ENCODE results near the gene EFCAB6.

Gene EFCAB6

DNA sequence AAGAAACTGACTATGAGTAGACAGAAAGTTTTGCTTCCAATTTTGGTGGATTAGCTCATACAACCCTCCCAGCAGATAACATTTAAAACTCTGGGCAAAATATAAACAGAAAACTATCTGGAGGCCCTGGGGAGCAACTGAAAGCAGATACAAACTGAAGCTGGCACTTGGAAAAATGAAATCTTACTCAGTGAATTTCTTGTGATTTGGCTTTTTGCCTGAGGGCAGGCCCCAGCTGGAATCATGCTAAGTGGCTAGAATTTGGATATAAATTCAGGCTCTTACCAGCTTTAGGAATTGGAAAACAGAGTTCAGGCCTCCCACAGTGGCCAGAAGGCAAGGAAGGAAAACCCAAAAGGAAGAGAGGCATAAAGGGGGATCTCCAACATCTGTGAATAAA is 85.8 kb downstream of the EFCAB6 start:
- no peak overlapping the region for H3K27ac ChIP-seq
- in situ Hi-C loops (cut with HindIII; ENCODE audit: low pct_ligation_motif_present, low sequenced_read_pairs) = no loop called here
- no peaks in the 10 kb centered on the region for H3K36me3 ChIP-seq (replicated peaks)
- TF ChIP-seq CTCF (IDR thresholded peaks at IDR 0.05; ENCODE audit: low read depth, low read length, missing control alignments) = no peak
- H3K27me3 ChIP-seq (replicated peaks) = no peaks in the 10 kb centered on the region
- no peak overlapping the region for H3K4me3 ChIP-seq (ENCODE audit: low read depth, low read length)
- no peak for DNase-seq

GRCh38 chr22:43723816-43724215 is 88.3 kb downstream of the EFCAB6 start:
- no peaks in the 10 kb centered on the region for H3K36me3 ChIP-seq (replicated peaks)
- no peak overlapping the region for H3K27ac ChIP-seq
- no peak overlapping the region for H3K4me3 ChIP-seq (ENCODE audit: low read depth, low read length)
- in situ Hi-C loops (cut with HindIII; ENCODE audit: low pct_ligation_motif_present, low sequenced_read_pairs) = no loop called here
- H3K27me3 ChIP-seq (replicated peaks) = no peaks in the 10 kb centered on the region
- TF ChIP-seq CTCF (IDR thresholded peaks at IDR 0.05; ENCODE audit: low read depth, low read length, missing control alignments) = no peak
- DNase-seq = no peak

- H3K27me3 ChIP-seq (replicated peaks) = no peaks in the 10 kb centered on the region
- in situ Hi-C loops (cut with HindIII; ENCODE audit: low pct_ligation_motif_present, low sequenced_read_pairs) = no loop called here
- H3K27ac ChIP-seq = no peak overlapping the region
Observed at GRCh38 chr22:43722444-43722843, 89.7 kb downstream of the EFCAB6 start.

DNA sequence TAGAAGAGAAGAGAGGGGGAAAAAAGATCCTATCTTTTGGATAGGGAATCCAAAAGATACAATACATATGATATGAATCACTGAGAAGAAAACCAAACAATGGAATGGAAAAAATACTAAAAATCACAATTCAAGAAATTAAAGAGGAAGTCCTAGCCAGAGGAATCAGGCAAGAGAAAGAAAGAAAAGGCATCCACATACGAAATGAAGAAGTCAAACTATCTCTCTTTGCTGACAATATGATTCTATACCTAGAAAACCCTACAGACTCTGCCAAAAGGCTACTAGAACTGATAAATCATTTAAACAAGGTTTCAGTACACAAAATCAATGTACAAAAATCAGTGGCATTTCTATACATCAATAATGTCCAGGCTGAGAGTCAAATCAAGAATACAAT is 91.4 kb downstream of the EFCAB6 start:
- no peak for DNase-seq
- in situ Hi-C loops (cut with HindIII; ENCODE audit: low pct_ligation_motif_present, low sequenced_read_pairs) = no loop called here
- H3K27ac ChIP-seq = no peak overlapping the region
- H3K36me3 ChIP-seq (replicated peaks) = no peaks in the 10 kb centered on the region
- H3K27me3 ChIP-seq (replicated peaks) = no peaks in the 10 kb centered on the region
- no peak overlapping the region for H3K4me3 ChIP-seq (ENCODE audit: low read depth, low read length)
- no peak for TF ChIP-seq CTCF (IDR thresholded peaks at IDR 0.05; ENCODE audit: low read depth, low read length, missing control alignments)

More at GRCh38 chr22:43722444-43722843, 89.7 kb downstream of the EFCAB6 start:
- TF ChIP-seq CTCF (IDR thresholded peaks at IDR 0.05; ENCODE audit: low read depth, low read length, missing control alignments) = no peak
- no peak for DNase-seq
- no peak overlapping the region for H3K4me3 ChIP-seq (ENCODE audit: low read depth, low read length)
- H3K36me3 ChIP-seq (replicated peaks) = no peaks in the 10 kb centered on the region

GRCh38 chr22:43714104-43714503 is 98.0 kb downstream of the EFCAB6 start:
- no peak for DNase-seq
- no peaks in the 10 kb centered on the region for H3K27me3 ChIP-seq (replicated peaks)
- H3K27ac ChIP-seq = no peak overlapping the region
- no peaks in the 10 kb centered on the region for H3K36me3 ChIP-seq (replicated peaks)
- H3K4me3 ChIP-seq (ENCODE audit: low read depth, low read length) = no peak overlapping the region
- in situ Hi-C loops (cut with HindIII; ENCODE audit: low pct_ligation_motif_present, low sequenced_read_pairs) = no loop called here
- no peak for TF ChIP-seq CTCF (IDR thresholded peaks at IDR 0.05; ENCODE audit: low read depth, low read length, missing control alignments)

DNA sequence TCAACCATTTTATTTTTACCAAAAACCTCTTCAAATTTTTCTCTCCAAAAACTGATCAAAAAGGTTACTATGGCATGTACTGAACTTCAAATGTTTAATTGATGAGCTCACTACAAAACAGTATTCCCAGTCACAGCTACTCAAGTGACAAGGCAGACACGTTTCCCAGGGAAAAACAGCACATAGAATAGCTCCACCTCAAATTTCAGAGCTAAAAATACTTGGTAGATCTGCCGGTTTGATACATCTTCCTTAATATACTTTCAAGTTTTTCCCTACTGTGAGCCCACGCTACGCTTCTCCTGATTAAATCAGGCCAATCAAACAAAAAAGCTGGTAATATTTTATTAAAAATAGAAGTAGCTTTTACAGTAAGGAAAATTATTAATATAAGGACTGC is 100.4 kb downstream of the EFCAB6 start:
- in situ Hi-C loops (cut with HindIII; ENCODE audit: low pct_ligation_motif_present, low sequenced_read_pairs) = no loop called here
- Histone ChIP-seq H3K27ac (no peak overlapping the region), H3K4me3 (ENCODE audit: low read depth, low read length) (no peak overlapping the region), H3K36me3 (replicated peaks) (no peaks in the 10 kb centered on the region), H3K27me3 (replicated peaks) (no peaks in the 10 kb centered on the region)
- TF ChIP-seq CTCF (IDR thresholded peaks at IDR 0.05; ENCODE audit: low read depth, low read length, missing control alignments) = no peak
- no peak for DNase-seq
